T-helper 1 cell treated with Interleukin-12 subunit alpha and Interleukin-12 subunit beta and Interleukin-4 antibody, amounts not matched to agents 30 ng/mL and 1 ng/mL, for 36 hours (primary cell): ENCODE measurements around the gene HTRA2. TPM values are rescaled to one million over a fixed set of nuclear protein-coding genes. Genes with fewer than 3 reads are reported as not detected.

ENCODE experiments used
- intact Hi-C: fragments of 100-400 bp; cut with micrococcal nuclease; formaldehyde crosslinking; loops from one replicate; pipeline ENCODE4 v1.15.1; 2024
- total RNA-seq: library from RNA; stranded (reverse); gene quantifications from 2 replicates; pipeline ENCODE4 v1.2.3, GENCODE V29; 2022

Gene HTRA2
- total RNA-seq, 1 donor from 2014 or later: 60.0 TPM

DNA sequence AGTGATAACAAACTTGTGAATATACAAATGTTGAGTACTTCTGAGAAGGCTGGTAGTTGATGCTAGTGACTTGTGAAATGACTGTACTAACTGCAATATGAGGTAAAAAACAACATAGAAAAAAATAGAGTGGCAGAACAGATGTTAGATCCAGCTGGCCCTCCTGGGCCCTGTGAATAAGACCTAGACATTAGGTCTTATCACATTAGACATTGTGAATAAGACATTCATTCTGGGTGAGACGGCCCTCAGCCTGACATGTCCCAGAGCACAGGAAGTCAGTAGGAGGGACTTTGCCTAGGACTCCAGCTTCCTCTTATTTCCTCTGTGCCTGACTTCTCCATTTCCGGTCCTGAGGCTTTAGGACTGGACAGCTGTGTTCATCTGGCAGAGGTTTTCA, 47.7 kb downstream of the HTRA2 start:
- intact Hi-C loops: no loop called here

GRCh38 chr2:74578408-74578807, 48.7 kb downstream of the HTRA2 start:
- intact Hi-C loops: no loop called here

DNA sequence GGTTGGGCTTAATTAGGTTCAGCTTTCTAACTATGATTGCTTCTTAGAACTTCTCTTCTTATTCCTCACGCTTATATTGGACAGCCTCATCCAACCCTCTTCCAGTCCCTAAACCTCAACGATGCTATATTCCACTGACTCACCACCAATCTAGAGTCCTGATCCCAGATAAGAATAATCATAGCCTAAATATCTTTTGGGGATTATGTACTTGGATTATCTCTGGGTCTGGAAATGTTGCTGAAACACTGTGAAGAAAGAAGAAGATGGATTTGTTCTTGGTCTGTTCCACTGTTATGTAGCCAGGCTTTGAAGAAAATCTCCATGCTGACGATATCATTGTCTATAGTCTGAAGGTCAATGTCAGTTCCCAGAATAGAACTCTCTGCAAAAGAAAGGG, 51.7 kb downstream of the HTRA2 start:
- intact Hi-C loops: loop anchor here (10.0 kb wide), 1 partner anchor 263 kb away; no protein-coding TSS in a partner anchor

DNA sequence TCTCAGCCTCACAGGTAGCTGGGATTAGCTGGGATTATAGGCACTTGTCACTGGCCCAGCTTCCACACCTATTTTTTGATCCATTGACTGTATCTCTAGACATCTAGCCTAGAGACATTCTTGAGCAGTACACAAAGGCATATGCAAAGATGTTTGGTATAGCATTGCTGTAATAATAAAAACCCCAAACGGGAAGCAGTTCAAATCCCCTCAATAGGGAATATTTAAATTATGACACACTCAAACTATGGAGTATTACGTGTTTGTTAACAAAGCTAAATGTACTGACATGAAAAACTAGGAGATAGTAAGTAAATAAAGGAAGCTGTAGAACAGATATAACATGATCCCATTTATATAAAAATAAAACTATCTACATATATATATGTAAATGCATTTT, 52.5 kb downstream of the HTRA2 start:
- intact Hi-C loops: loop anchor here (10.0 kb wide), 1 partner anchor 263 kb away; no protein-coding TSS in a partner anchor

Other genes with a start within 250 kb of the HTRA2 start
- gene SLC4A5, start 186.5 kb upstream of the HTRA2 start, total RNA-seq: 2.6 and 3.7 TPM in 2 replicates
- 110 and 111 TPM in 2 replicates for gene DCTN1, start 149.6 kb upstream of the HTRA2 start, total RNA-seq
- 3.5 and 3.9 TPM in 2 replicates for gene C2orf81, start 108.3 kb upstream of the HTRA2 start, total RNA-seq
- 57.2 and 60.2 TPM in 2 replicates for gene WDR54, start 108.2 kb upstream of the HTRA2 start, total RNA-seq
- 3.7 and 4.0 TPM in 2 replicates for gene RTKN, start 88.0 kb upstream of the HTRA2 start, total RNA-seq
- gene INO80B, start 74.8 kb upstream of the HTRA2 start, total RNA-seq: 52.2 and 52.8 TPM in 2 replicates
- 49.4 and 56.6 TPM in 2 replicates for gene WBP1, start 71.5 kb upstream of the HTRA2 start, total RNA-seq
- gene MOGS, start 64.6 kb upstream of the HTRA2 start, total RNA-seq: 77.3 and 82.5 TPM in 2 replicates
- 111 and 121 TPM in 2 replicates for gene MRPL53, start 57.3 kb upstream of the HTRA2 start, total RNA-seq
- 38.1 and 43.9 TPM in 2 replicates for gene CCDC142, start 46.9 kb upstream of the HTRA2 start, total RNA-seq
- 47.9 and 48.3 TPM in 2 replicates for gene TTC31, start 46.9 kb upstream of the HTRA2 start, total RNA-seq
- 0.42 and 0.98 TPM in 2 replicates for gene LBX2, start 30.3 kb upstream of the HTRA2 start, total RNA-seq
- gene PCGF1, start 22.2 kb upstream of the HTRA2 start, total RNA-seq: 36.4 and 44.7 TPM in 2 replicates
- 1.2 and 1.6 TPM in 2 replicates for gene TLX2, start 15.5 kb upstream of the HTRA2 start, total RNA-seq
- 0.47 and 0.56 TPM in 2 replicates for gene DQX1, start 3.7 kb upstream of the HTRA2 start, total RNA-seq
- gene AUP1, start 227 bp upstream of the HTRA2 start, total RNA-seq: 155 and 156 TPM in 2 replicates
- 0.78 and 0.98 TPM in 2 replicates for gene LOXL3, start 24.0 kb downstream of the HTRA2 start, total RNA-seq
- 47.5 and 51.8 TPM in 2 replicates for gene DOK1, start 24.8 kb downstream of the HTRA2 start, total RNA-seq
- gene M1AP, start 118.4 kb downstream of the HTRA2 start, total RNA-seq: not detected in 2 replicates
- gene SEMA4F, start 124.3 kb downstream of the HTRA2 start, total RNA-seq: 3.1 and 5.5 TPM in 2 replicates